ENCODE results near the gene ZFYVE19. TPM values are rescaled to one million over a fixed set of nuclear protein-coding genes. Genes with fewer than 3 reads are reported as not detected.
A peak's percentile ranks its signal among the peaks of the same experiment; 100 is the strongest.

The ZFYVE19 gene
- total and polyA plus RNA-seq, 9 donors = 14.7 to 31.0 (median 17.4) TPM

DNA sequence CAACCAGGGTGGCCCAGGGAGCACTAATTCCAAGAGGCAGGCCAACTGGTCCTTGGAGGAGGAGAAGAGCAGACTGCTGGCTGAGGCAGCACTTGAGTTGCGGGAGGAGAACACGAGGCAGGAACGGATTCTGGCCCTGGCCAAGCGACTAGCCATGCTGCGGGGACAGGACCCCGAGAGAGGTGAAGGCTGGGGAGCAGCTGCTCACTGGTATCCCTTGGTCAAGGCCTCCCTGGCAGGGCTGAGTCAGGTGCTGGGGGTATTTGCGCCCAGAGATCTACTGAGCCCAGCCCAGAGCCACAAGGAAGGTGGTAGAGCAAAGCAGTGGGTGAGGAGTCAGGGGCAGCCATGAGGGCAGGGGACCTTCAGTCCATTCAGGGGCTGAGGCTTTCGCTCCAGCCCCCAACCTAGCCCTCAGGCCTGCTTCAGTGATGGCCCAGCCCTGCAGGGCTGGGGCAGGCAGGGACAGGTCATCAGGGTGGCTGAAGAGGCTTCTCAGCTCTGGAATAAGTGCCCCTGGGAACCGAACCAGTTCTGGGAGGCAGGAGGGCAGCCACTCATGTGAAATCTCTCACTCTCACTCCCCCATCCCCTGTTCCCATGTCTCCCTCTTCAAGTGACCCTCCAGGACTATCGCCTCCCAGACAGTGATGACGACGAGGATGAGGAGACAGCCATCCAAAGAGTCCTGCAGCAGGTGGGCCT is 6.0 kb downstream of the ZFYVE19 start:
- Histone ChIP-seq H3K27me3 (no peaks in the 10 kb centered on the region), H3K9me3 (no peaks in the 10 kb centered on the region), H3K4me3 (no peak overlapping the region), H3K27ac (no peak overlapping the region), H3K4me1 (ENCODE audit: insufficient read depth) (no peaks in the 10 kb centered on the region), H3K36me3 (no peaks in the 10 kb centered on the region)
- 87 to 88% (median 88%) methylated on average over 12 of the region's 12 CpGs for WGBS, 3 donors
- intact Hi-C loops (cut with DNase I) = loop anchor here in 1 of 4 donors (5.0 kb wide), 1 partner anchor 61 kb away; no protein-coding TSS in a partner anchor
- TF ChIP-seq EP300 (IDR thresholded peaks at IDR 0.05) (no peak), POLR2A (IDR thresholded peaks at IDR 0.05) (no peak)
- TF ChIP-seq, protein P1, sequence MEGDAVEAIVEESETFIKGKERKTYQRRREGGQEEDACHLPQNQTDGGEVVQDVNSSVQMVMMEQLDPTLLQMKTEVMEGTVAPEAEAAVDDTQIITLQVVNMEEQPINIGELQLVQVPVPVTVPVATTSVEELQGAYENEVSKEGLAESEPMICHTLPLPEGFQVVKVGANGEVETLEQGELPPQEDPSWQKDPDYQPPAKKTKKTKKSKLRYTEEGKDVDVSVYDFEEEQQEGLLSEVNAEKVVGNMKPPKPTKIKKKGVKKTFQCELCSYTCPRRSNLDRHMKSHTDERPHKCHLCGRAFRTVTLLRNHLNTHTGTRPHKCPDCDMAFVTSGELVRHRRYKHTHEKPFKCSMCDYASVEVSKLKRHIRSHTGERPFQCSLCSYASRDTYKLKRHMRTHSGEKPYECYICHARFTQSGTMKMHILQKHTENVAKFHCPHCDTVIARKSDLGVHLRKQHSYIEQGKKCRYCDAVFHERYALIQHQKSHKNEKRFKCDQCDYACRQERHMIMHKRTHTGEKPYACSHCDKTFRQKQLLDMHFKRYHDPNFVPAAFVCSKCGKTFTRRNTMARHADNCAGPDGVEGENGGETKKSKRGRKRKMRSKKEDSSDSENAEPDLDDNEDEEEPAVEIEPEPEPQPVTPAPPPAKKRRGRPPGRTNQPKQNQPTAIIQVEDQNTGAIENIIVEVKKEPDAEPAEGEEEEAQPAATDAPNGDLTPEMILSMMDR (IDR thresholded peaks at IDR 0.05) = no peak
- DNase-seq = no peak

DNA sequence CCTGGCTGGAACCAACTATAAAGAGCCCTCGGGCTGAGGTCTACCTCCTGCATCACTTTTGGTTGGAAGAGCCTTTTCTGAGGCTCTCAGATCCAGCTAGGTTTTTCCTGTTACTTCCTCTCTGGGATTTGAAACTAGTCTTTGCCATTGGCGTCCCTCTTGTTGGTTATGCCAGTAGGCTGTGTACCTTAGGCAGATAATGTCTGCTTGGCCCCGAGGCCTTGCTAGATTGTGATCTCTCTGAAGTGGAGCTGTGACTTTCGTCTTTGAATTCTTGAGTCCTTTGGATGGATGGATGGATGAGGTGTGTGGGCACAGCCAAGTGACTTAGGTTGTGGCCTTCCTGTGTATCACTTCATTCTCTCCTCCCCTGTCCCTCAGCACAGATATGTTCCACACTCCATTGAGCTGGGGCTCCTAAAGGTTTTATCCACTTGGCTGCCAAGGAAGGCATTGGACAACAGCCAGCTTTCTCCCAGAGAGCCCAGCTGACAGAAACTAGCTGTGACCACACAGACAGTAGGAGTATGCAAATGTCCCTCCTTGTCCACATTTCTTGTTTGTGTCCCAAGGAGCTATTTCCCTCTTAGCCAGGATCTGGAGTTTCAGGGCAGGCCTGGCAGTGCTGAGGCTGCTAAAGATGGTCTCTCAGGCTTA is 8.3 kb downstream of the ZFYVE19 start:
- TF ChIP-seq, protein P1 (IDR thresholded peaks at IDR 0.05) = no peak
- no peak for TF ChIP-seq EP300 (IDR thresholded peaks at IDR 0.05)
- TF ChIP-seq POLR2A (IDR thresholded peaks at IDR 0.05) = no peak
- no peak overlapping the region for H3K4me3 ChIP-seq
- H3K9me3 ChIP-seq = no peaks in the 10 kb centered on the region
- peak in 3 of 5 donors; percentile 26 to 46 (median 28) for DNase-seq
- no peaks in the 10 kb centered on the region for H3K4me1 ChIP-seq (ENCODE audit: insufficient read depth)
- WGBS, 3 donors = 73 to 82% (median 79%) methylated on average over 4 of the region's 4 CpGs
- no peaks in the 10 kb centered on the region for H3K36me3 ChIP-seq
- intact Hi-C loops (cut with DNase I) = no loop called here
- H3K27me3 ChIP-seq = no peaks in the 10 kb centered on the region
- no peak overlapping the region for H3K27ac ChIP-seq

DNA sequence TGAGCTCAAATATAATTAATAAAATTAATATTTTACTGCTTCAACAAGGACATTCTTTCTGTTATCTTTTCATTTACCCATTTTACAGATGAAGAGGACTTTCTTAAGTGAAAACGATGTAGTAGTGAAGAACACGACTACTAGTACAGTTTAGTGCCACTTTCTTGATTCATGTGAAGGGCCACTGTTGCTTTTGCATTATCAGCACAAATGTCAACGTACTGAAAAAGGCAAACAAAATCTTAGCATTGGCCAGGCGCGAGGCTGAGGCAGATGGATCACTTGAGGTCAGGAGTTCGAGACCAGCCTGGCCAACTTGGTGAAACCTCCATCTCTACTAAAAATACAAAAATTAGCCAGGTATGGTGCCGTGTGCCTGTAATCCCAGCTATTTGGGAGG is 12.2 kb downstream of the ZFYVE19 start:
- DNase-seq = no peak
- no peaks in the 10 kb centered on the region for H3K9me3 ChIP-seq
- no peaks in the 10 kb centered on the region for H3K4me1 ChIP-seq (ENCODE audit: insufficient read depth)
- TF ChIP-seq, protein P1 (IDR thresholded peaks at IDR 0.05) = no peak
- TF ChIP-seq EP300 (IDR thresholded peaks at IDR 0.05) = no peak
- no peak for TF ChIP-seq POLR2A (IDR thresholded peaks at IDR 0.05)
- no peaks in the 10 kb centered on the region for H3K36me3 ChIP-seq
- no peaks in the 10 kb centered on the region for H3K27me3 ChIP-seq
- H3K4me3 ChIP-seq = no peak overlapping the region
- 61 to 79% (median 69%) methylated on average over 7 of the region's 7 CpGs for whole genome bisulfite sequencing, 3 donors
- no peak overlapping the region for H3K27ac ChIP-seq
- intact Hi-C loops (cut with DNase I) = no loop called here

DNA sequence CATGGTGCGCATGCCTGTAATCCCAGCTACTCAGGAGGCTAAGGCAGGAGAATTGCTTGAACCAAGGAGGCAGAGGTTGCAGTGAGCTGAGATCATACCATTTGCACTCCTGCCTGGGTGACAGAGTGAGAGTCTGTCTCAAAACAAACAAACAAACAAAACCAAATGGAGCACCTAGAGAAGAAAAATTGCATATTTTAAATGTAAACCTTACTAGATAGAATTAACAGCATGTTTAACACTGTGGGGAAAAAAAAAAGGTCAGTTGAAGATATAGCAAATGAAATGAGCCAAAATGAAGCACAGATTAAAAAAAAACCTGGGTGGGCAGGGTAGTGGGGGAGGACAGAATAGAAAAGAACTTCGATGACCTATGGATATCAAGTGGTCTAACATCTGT is 14.3 kb downstream of the ZFYVE19 start:
- WGBS, 3 donors = 79 to 92% (median 90%) methylated on average over 2 of the region's 2 CpGs
- Histone ChIP-seq H3K4me1 (ENCODE audit: insufficient read depth) (no peaks in the 10 kb centered on the region), H3K9me3 (no peaks in the 10 kb centered on the region), H3K27ac (no peak overlapping the region), H3K36me3 (no peaks in the 10 kb centered on the region), H3K4me3 (no peak overlapping the region), H3K27me3 (no peaks in the 10 kb centered on the region)
- DNase-seq = no peak
- intact Hi-C loops (cut with DNase I) = no loop called here
- no peak for TF ChIP-seq POLR2A (IDR thresholded peaks at IDR 0.05)
- no peak for TF ChIP-seq EP300 (IDR thresholded peaks at IDR 0.05)
- TF ChIP-seq, protein P1 (IDR thresholded peaks at IDR 0.05) = no peak
